SK-N-DZ (cell line): ENCODE results near the gene PLXDC2.

ENCODE experiments used
- small RNA-seq, 2 experiments: library from RNA; depleted of rRNA; stranded (forward); fragments of <200 nt; gene quantifications; one replicate each; pipeline ENCODE3, GENCODE V24; 2014

Gene PLXDC2

Small RNA genes within 50 kb of the gene (small RNA-seq; reads per million reads assigned to genes)
- 0 reads per million in 2 experiments for gene RNU6-1212P
